HG02884 (cell line): ENCODE results near the gene GPC6.
"Not testable (repeated sequence)": the region's sequence is repeated elsewhere in the genome, so short reads cannot be mapped to it uniquely, and the experiment has no call there.

Experiments used
- ATAC-seq: cut with Tn5 transposase; IDR thresholded peaks from one replicate; pipeline ENCODE4 v1.9.1; 2021; ENCODE audit warnings: mild to moderate bottlenecking, moderate library complexity; ENCODE audit not compliant: unreplicated experiment

GPC6 gene

GRCh38 chr13:93318534-93319254 is 92.1 kb downstream of the GPC6 start:
- ATAC-seq = no peak

GRCh38 chr13:93320942-93321341 is 94.3 kb downstream of the GPC6 start:
- ATAC-seq = no peak

- not testable (repeated sequence) for ATAC-seq
Observed at GRCh38 chr13:93323880-93324279, 97.3 kb downstream of the GPC6 start.

DNA sequence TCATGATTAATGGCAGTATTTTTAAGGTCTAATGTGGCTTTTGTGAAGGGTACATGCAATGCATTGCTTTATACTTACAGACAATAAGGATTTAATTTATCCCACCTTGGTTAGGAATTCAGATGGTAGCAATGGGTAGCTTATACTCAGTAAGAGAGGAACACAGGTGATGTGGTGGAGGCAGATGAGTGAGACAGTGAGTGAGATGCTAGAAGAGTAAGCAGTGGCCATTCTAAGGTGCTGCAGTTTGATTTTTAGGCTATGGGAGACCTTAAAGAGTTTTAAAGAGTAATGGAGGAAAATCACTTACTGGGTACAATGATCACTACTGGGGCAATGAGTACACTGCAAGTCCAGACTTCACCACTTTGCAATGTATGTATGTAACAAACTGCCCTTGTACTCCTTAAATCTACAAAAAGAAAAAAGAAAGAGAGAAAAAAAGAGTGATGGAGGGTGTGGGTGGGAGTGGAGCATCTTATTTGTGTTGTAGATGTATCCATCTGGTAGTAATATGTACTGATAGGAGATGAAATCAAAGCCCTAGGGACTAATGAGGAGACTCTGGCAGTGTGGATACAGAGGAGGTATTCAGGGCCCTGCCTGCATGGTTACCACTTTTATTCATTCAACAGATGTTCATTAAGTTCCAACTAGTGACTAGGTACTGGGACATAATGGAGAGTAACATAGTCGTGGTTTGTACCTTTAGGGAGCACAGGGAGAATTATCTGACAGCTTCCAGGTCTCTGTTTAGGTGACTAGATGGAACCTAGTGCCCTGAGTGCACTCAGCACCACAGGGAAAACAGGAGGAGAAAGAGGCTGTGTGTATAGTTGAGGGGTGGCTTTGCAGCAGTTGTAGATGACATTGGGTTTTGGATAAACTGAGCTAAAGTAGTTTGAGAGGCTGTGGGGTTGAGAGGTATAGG is 99.0 kb downstream of the GPC6 start:
- no peak for ATAC-seq

DNA sequence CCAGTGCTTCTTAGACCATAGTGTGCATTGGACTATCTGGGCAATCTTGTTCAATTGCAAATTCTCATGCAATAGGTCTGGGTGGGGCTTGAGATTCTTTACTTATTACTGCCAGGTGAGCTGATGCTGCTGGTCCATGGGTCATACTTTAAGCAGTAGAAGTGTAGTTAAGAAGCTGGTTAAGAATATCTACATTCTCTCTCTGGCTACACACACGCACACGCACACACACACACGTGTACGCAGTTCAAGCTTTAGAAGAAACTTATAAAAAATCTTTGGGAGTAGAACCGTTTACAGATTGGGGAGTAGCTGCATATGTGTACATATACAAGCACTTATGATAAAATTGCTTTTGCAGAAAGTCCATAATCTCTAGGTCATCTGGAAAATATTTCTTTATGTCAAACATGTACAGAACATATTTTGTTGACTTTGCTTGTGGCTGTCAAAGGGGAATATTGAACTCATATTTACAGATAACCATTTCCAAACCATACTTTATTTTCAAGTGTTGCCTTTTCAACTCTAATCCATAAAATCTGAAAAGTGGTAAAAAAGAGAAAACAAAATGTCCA is 99.7 kb downstream of the GPC6 start:
- no peak for ATAC-seq

- no peak for ATAC-seq
Observed at GRCh38 chr13:93328943-93329342, 102.3 kb downstream of the GPC6 start.

DNA sequence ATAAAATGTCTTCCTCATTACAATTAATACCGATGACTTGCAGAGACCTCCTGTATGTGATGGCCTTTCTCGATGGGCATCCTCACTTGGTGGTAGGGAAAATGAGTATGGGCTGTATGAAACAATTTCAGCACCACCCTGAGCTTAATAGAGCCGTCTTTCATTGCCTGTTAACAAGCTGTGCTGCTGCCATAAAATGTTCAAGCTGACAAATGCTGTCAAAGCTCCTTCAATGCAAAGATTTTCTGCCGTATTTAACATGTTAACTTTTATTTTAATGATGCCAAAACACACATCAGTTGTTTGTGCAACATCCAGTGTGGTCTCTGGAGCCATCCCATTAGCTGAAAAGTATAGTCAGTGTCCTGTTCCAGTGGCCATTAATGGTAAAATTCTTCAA is 110.1 kb downstream of the GPC6 start:
- no peak for ATAC-seq

GRCh38 chr13:93338030-93338429 is 111.4 kb downstream of the GPC6 start:
- no peak for ATAC-seq

DNA sequence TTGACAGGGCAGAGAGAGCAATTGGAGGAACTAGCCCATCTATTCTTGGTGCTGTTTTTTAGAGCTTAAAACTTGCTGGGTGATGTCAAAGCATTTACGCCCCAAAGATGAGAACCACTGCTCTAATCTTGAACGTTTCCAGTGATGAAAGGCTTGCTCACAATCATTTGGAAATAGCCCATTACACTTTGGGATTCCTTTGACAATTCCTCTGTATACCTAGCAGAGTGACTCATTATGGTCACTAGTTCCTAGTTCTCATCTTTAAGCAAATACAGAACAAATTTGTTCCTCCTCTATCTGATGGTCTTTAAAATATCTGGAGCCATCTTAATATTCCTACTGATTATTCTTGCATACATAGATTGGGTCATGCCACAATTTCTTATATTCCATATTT is 112.3 kb downstream of the GPC6 start:
- ATAC-seq = no peak

DNA sequence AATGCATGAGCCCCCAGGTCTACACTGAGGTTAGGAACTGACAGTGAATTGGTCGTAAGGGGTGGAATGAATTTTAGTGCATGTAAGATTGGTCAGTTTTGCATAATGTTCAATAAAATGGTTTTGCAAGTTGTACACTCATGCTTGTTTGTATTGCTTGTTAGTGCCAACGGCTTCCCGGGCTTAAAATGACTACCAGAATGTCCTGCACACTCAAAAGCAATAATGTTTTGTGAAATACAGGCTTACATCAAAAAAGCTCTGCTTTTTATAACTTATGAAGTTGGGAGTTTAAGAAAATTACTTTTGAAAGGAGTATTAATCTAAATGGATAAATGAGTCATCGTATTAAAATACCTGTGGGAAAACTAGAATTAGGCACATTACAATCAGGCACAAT is 112.9 kb downstream of the GPC6 start:
- ATAC-seq = no peak

DNA sequence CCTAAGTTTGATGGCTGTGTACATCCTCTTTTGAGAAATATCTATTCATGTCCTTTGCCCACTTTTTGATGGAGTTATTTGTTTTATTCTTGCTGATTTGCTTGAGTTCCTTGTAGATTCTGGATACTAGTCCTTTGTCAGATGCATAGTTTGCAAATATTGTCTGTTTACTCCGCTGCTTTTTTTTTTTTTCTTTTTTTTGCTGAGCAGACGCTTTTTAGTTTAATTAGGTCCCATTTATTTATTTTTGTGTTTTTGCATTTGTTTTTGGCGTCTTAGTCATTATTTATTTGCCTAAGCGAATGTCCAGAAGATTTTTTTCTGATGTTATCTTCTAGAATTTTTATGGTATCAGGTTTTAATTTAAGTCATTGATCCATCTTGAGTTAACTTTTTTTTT is 114.9 kb downstream of the GPC6 start:
- no peak for ATAC-seq

- ATAC-seq = no peak
Observed at GRCh38 chr13:93343097-93343496, 116.5 kb downstream of the GPC6 start.

DNA sequence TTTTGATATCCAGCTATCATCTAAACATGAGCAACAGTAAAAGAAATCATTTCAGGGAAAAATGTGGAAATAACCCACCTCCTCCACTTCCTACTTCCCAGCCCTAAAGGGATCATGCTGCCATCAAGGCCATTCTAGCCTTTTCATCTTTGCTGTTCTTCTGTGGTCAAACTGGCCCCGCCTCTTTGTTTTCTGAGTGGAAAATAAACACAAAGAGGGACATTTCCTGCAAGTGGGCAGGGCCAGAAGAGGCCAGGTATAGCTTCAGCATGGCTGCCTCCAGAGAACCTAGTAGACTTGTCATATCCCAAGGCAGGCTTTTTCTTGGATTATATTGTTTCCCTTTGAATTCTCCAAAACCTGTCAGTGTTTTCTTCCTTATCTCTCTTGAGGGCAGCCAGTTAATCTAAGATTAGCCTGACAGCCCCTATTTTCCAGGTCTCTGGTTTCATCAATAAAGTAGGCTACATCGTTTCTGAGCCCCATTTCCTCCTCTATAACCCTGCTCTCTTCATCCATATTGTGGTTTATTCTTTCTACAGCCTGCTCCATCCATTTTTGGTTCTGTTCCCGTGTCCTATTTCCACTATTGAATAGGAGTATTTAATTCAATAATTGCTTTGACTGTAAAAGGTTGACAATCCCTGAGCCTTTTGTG is 117.6 kb downstream of the GPC6 start:
- ATAC-seq = no peak

- no peak for ATAC-seq
Observed at GRCh38 chr13:93345024-93345423, 118.4 kb downstream of the GPC6 start.

- no peak for ATAC-seq
Observed at GRCh38 chr13:93345770-93346169, 119.2 kb downstream of the GPC6 start.

DNA sequence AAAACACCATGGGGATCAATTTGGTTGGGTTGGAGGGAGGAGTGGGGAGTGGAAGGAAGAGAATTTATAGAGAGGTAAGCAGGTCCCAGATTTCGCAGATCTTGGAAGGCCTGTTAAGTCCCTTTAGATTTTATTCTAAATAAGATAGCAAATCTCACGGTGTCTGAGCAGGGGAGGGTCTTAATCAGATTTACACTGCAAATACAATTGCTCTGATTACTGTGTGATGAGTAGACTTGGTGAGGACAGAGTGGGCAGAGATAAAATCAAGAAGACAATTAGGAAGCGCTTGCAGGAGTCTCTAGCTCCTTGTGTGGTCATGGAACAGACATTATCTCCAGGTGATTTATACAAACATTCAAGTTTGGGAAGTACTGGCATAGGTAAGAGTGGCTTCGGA is 126.0 kb downstream of the GPC6 start:
- ATAC-seq = no peak

GRCh38 chr13:93355094-93355493 is 128.5 kb downstream of the GPC6 start:
- ATAC-seq = no peak

- no peak for ATAC-seq
Observed at GRCh38 chr13:93356469-93356868, 129.9 kb downstream of the GPC6 start.

- no peak for ATAC-seq
Observed at GRCh38 chr13:93360021-93360420, 133.4 kb downstream of the GPC6 start.

- ATAC-seq = no peak
Observed at GRCh38 chr13:93361703-93362102, 135.1 kb downstream of the GPC6 start.

- ATAC-seq = no peak
Observed at GRCh38 chr13:93364166-93364565, 137.6 kb downstream of the GPC6 start.
